Keratinocyte (primary cell): ENCODE results near the gene MYB.

Source experiments
- CTCF ChIP-seq, 3 experiments: IDR thresholded peaks in 1 of 3; conservative IDR thresholded peaks in 1 of 3; optimal IDR thresholded peaks in 1 of 3; 2 replicates in 2 of 3; 3 replicates in 1 of 3; pipeline versions ENCODE3 to v1.5.1; 2011; ENCODE audit warnings: low read length in 3 of 3, mild to moderate bottlenecking in 3 of 3, moderate library complexity in 2 of 3, control low read depth in 1 of 3, inconsistent platforms in 1 of 3; ENCODE audit not compliant: insufficient read depth in 2 of 3; ENCODE audit errors: extremely low read depth in 1 of 3
- EZH2 ChIP-seq: IDR thresholded peaks from one replicate; pipeline ENCODE4 v1.6.1; 2012; ENCODE audit warnings: inconsistent platforms, mild to moderate bottlenecking, low read length, moderate library complexity

GRCh38 chr6:135195041-135195440 is 13.9 kb downstream of the MYB start:
- no peak for TF ChIP-seq CTCF (optimal IDR thresholded peaks at IDR 0.05 in 1 of 3, IDR thresholded peaks at IDR 0.05 in 1 of 3, conservative IDR thresholded peaks at IDR 0.05 in 1 of 3; ENCODE audit: extremely low read depth in 1 of 3, insufficient read depth in 2 of 3, low read length in 3 of 3)
- no peak for TF ChIP-seq EZH2
